IMR-90 (cell line): ENCODE measurements around the gene FAM120A.

Experiments
- BHLHE40 ChIP-seq: fragments of 150-350 bp; IDR thresholded peaks from 2 replicates; pipeline ENCODE4 v1.6.1; 2016; ENCODE audit warnings: mild to moderate bottlenecking, low read depth, low read length
- CEBPB ChIP-seq: IDR thresholded peaks from 2 replicates; pipeline ENCODE4 v1.6.1; 2012; ENCODE audit warnings: low read depth, low read length, improper control_type of control experiment
- MAFK ChIP-seq: IDR thresholded peaks from 2 replicates; pipeline ENCODE4 v1.6.1; 2012; ENCODE audit warnings: low read depth, low read length, improper control_type of control experiment
- NFE2L2 ChIP-seq: fragments of 150-350 bp; IDR thresholded peaks from 2 replicates; pipeline ENCODE4 v1.6.1; 2016; ENCODE audit warnings: low read depth, mild to moderate bottlenecking, low read length
- POLR2A ChIP-seq: IDR thresholded peaks from 2 replicates; pipeline ENCODE4 v1.6.1; 2012; ENCODE audit warnings: mild to moderate bottlenecking, low read depth, low read length
- RAD21 ChIP-seq: IDR thresholded peaks from 2 replicates; pipeline ENCODE4 v1.6.1; 2012; ENCODE audit warnings: low read length, improper control_type of control experiment
- SMC3 ChIP-seq: fragments of 150-350 bp; IDR thresholded peaks from 2 replicates; pipeline ENCODE4 v1.6.1; 2016; ENCODE audit warnings: low read depth, mild to moderate bottlenecking, antibody characterized with exemption, low read length, moderate library complexity
- TF ChIP-seq, protein P1 (sequence below): conservative IDR thresholded peaks from 2 replicates; pipeline ENCODE4 v1.5.1; 2012; ENCODE audit warnings: mild to moderate bottlenecking, low read depth, low read length, improper control_type of control experiment
- TF ChIP-seq, protein P2 (sequence below): fragments of 150-350 bp; IDR thresholded peaks from 2 replicates; pipeline ENCODE4 v1.6.1; 2016; ENCODE audit warnings: low read depth, mild to moderate bottlenecking, low read length, moderate library complexity, borderline replicate concordance
- TF ChIP-seq, protein P3 (sequence below): fragments of 150-350 bp; IDR thresholded peaks from 2 replicates; pipeline ENCODE4 v1.6.1; 2017; ENCODE audit warnings: mild to moderate bottlenecking, antibody characterized with exemption, low read length, low read depth

DNA sequence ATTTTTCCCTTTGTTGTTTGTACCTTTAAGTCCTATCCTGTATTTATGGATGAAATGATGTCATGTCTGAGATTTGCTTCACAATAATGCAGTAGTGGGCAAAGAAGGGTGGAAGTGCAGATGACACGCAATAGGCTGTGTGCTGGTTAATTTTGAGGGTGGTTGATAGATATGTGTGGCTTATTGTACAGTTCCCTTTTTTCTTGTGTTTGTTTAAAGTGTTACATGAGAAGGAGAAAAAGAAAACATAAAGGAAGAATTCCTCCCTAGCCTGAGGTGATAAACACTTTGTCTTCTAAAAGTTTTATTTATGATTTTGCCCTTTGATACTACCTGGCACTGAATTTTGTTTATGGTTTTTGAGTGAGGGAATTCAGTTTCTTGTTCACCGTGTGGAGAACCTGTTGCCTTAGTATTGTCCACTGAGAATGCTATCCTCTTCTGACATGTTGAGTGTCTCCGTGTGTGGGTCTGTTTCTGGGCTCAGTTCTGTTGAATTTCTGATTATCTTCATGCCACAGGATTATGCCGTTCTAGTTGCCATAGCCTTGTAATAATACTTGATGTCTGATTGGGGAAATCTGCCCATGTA, 54.2 kb downstream of the FAM120A start:
- no peak for TF ChIP-seq SMC3
- TF ChIP-seq, protein P1, sequence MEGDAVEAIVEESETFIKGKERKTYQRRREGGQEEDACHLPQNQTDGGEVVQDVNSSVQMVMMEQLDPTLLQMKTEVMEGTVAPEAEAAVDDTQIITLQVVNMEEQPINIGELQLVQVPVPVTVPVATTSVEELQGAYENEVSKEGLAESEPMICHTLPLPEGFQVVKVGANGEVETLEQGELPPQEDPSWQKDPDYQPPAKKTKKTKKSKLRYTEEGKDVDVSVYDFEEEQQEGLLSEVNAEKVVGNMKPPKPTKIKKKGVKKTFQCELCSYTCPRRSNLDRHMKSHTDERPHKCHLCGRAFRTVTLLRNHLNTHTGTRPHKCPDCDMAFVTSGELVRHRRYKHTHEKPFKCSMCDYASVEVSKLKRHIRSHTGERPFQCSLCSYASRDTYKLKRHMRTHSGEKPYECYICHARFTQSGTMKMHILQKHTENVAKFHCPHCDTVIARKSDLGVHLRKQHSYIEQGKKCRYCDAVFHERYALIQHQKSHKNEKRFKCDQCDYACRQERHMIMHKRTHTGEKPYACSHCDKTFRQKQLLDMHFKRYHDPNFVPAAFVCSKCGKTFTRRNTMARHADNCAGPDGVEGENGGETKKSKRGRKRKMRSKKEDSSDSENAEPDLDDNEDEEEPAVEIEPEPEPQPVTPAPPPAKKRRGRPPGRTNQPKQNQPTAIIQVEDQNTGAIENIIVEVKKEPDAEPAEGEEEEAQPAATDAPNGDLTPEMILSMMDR: no peak
- no peak for TF ChIP-seq NFE2L2
- no peak for TF ChIP-seq BHLHE40
- no peak for TF ChIP-seq POLR2A
- TF ChIP-seq, protein P2, sequence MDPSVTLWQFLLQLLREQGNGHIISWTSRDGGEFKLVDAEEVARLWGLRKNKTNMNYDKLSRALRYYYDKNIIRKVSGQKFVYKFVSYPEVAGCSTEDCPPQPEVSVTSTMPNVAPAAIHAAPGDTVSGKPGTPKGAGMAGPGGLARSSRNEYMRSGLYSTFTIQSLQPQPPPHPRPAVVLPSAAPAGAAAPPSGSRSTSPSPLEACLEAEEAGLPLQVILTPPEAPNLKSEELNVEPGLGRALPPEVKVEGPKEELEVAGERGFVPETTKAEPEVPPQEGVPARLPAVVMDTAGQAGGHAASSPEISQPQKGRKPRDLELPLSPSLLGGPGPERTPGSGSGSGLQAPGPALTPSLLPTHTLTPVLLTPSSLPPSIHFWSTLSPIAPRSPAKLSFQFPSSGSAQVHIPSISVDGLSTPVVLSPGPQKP: no peak
- no peak for TF ChIP-seq CEBPB
- TF ChIP-seq MAFK: no peak
- TF ChIP-seq, protein P3, sequence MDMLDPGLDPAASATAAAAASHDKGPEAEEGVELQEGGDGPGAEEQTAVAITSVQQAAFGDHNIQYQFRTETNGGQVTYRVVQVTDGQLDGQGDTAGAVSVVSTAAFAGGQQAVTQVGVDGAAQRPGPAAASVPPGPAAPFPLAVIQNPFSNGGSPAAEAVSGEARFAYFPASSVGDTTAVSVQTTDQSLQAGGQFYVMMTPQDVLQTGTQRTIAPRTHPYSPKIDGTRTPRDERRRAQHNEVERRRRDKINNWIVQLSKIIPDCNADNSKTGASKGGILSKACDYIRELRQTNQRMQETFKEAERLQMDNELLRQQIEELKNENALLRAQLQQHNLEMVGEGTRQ: no peak
- no peak for TF ChIP-seq RAD21
